Astrocyte of the spinal cord (primary cell): ENCODE results near the gene BTBD19.
"Not testable (repeated sequence)": the region's sequence is repeated elsewhere in the genome, so short reads cannot be mapped to it uniquely, and the experiment has no call there.

Source experiments
- DNase-seq: peaks from one replicate; pipeline ENCODE4 v3.0.0; 2011; ENCODE audit warnings: low read depth, low spot score
- H3K4me3 ChIP-seq: 2 replicates; pipeline ENCODE4 v1.5.1; 2011; ENCODE audit warnings: low read depth, mild to moderate bottlenecking, low read length, moderate library complexity
- CTCF ChIP-seq: IDR thresholded peaks from 2 replicates; pipeline ENCODE4 v1.5.1; 2012; ENCODE audit warnings: low read depth, mild to moderate bottlenecking, low read length, inconsistent platforms
- in situ Hi-C: cut with HindIII; loops from 2 replicates; pipeline ENCODE4 v1.10.0; 2017; ENCODE audit warnings: low sequenced_read_pairs

Gene BTBD19

GRCh38 chr1:44830900-44831304 is 22.6 kb downstream of the BTBD19 start:
- TF ChIP-seq CTCF = no peak
- in situ Hi-C loops = no loop called here
- no peak for DNase-seq
- H3K4me3 ChIP-seq = no peak overlapping the region

GRCh38 chr1:44831516-44831915 is 23.2 kb downstream of the BTBD19 start:
- in situ Hi-C loops = no loop called here
- TF ChIP-seq CTCF = no peak
- DNase-seq = no peak
- H3K4me3 ChIP-seq = no peak overlapping the region

- H3K4me3 ChIP-seq = no peak overlapping the region
- no peak for DNase-seq
- TF ChIP-seq CTCF = no peak
- in situ Hi-C loops = no loop called here
Observed at GRCh38 chr1:44832056-44832705, 23.9 kb downstream of the BTBD19 start.

GRCh38 chr1:44834328-44834727 is 26.0 kb downstream of the BTBD19 start:
- no peak for DNase-seq
- no peak overlapping the region for H3K4me3 ChIP-seq
- no peak for TF ChIP-seq CTCF
- in situ Hi-C loops = no loop called here

GRCh38 chr1:44835738-44836675 is 27.7 kb downstream of the BTBD19 start:
- TF ChIP-seq CTCF = peak; percentile 91
- in situ Hi-C loops = no loop called here
- no peak overlapping the region for H3K4me3 ChIP-seq
- peak; percentile 84 for DNase-seq

GRCh38 chr1:44838294-44838693 is 30.0 kb downstream of the BTBD19 start:
- in situ Hi-C loops, DNase-seq, H3K4me3 ChIP-seq: not testable (repeated sequence)

GRCh38 chr1:44839576-44839975 is 31.3 kb downstream of the BTBD19 start:
- in situ Hi-C loops = no loop called here
- H3K4me3 ChIP-seq = no peak overlapping the region
- DNase-seq = no peak
- no peak for TF ChIP-seq CTCF
